ENCODE data around the gene IRF2BPL. TPM values are rescaled to one million over a fixed set of nuclear protein-coding genes. Genes with fewer than 3 reads are reported as not detected.

IRF2BPL gene
- total RNA-seq, 1 donor from 2014 or later, result 23.3 TPM

DNA sequence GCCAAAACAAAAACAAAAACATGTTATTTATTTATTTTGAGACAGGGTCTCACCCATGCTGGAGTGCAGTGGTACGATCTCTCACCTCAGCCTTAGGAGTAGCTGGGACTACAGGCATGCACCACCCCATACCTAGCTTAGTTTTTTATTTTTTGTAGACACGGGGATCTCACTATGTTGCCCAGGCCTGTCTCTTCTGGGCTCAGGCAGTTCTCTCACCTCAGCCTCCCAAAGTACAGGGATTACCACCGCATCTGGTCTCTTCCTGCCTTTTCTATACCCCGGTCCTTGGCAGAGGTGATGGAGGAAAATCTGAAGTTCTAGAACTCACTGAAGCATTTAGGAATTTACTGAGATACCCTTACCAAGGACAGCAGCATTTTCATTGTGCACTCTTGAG is 6.8 kb upstream of the IRF2BPL start:
- DNase-seq, result no peak
- Mint-ChIP-seq H3K36me3 (ENCODE audit: unreplicated experiment) (no peaks in the 10 kb centered on the region), H3K9me3 (ENCODE audit: unreplicated experiment) (peaks cover 14% of the 10 kb centered on the region), H3K4me3 (ENCODE audit: unreplicated experiment) (no peak overlapping the region), H3K4me1 (ENCODE audit: low read depth, unreplicated experiment) (peaks cover 53% of the 10 kb centered on the region), H3K27me3 (ENCODE audit: unreplicated experiment) (peaks cover 10% of the 10 kb centered on the region), H3K27ac (ENCODE audit: unreplicated experiment) (no peak overlapping the region)
- no peak for TF ChIP-seq CTCF (IDR thresholded peaks at IDR 0.05; ENCODE audit: partially characterized antibody, unreplicated experiment)

DNA sequence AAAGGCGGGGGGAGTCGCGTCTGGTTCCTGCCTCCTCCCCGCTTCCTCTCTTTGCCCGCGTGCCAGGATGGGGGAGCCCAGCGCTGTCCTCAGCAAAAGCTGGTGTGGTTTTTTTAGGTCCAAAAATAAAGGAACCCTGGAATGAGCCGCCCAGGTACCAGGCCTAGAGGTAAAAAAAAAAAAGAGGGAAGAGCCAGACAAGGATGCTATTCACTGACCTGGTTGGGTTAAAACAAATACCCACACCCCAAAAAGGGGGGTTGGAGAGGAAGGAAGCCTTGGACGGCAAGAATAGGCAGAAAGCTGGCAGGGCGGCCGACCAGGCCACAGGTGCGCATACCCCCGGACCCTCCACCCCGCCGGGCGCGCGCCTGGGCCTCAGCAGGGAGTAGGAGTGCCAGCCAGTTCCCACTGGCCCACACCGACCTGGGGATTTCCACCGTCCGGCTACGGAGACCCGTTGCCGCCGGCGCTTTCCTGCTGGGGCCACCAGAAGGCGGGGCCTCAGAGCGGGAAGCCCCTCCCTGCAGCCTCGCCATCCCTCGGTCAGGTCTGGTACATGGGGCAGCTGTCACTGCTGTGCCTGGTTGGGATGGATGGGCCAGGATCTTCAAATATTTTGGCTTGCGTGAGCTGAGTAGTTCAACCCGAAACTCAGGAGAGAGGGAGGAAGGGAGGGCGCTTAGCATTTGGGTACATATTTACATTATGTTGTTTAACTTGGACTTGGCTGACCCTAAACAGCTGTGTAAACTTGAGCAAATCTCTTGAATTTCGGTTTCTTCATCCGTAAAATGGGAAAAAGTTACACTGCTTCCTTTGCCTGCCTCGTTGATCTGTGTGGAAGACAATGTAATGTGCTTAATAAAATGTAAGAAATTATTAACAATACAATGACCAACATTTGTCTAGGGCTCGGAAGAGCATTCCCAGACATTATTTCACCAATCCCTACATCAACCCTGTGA is 5.4 kb upstream of the IRF2BPL start:
- Mint-ChIP-seq H3K36me3 (ENCODE audit: unreplicated experiment) (no peaks in the 10 kb centered on the region), H3K4me1 (ENCODE audit: low read depth, unreplicated experiment) (peaks cover 54% of the 10 kb centered on the region), H3K27ac (ENCODE audit: unreplicated experiment) (peak overlapping the region; percentile 76), H3K27me3 (ENCODE audit: unreplicated experiment) (peaks cover 11% of the 10 kb centered on the region), H3K9me3 (ENCODE audit: unreplicated experiment) (peaks cover 18% of the 10 kb centered on the region), H3K4me3 (ENCODE audit: unreplicated experiment) (peak overlapping the region; percentile 74)
- DNase-seq, result peak; percentile 74
- TF ChIP-seq CTCF (IDR thresholded peaks at IDR 0.05; ENCODE audit: partially characterized antibody, unreplicated experiment), result no peak

DNA sequence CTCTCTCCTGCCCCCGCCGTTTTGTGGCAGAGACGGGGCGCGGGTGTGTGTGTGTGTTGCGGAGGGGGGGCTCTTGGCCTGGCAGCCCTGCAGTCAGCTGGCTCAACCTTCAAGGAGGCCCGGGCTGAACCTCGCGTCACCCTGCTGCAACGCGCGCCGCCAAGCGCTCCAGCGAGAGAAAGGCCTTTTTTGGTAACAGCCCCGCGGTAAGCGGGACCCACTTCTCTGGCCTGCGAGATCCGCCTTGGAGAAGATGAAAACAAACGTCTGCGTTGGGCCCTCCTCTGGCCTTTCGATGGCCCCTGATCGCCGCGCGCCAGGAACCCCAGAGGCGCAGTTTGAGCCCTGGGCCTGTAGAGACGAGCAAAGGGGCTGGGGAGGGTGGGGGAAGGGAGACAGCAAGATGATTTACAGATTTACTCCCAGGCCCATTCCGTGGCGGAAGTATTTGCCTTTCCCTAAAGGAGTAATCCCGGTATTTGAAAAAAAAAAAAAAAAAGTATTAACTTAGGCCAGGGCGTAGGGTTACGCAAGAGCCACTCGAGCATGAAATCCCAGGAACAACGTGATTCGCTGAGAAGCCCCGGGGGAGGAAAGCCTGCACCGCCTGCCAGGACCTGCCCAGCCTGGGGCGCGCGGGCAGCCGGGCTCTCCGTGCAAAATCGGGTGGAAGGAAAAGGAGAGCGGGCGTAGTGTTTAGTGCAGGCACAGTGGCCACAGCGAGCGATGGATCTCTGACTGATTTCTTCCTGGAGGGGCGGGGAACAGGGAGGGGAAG is 4.5 kb upstream of the IRF2BPL start:
- TF ChIP-seq CTCF (IDR thresholded peaks at IDR 0.05; ENCODE audit: partially characterized antibody, unreplicated experiment), result no peak
- H3K9me3 Mint-ChIP-seq (ENCODE audit: unreplicated experiment), result peaks cover 18% of the 10 kb centered on the region
- DNase-seq, result peak; percentile 89
- peaks cover 11% of the 10 kb centered on the region for H3K27me3 Mint-ChIP-seq (ENCODE audit: unreplicated experiment)
- H3K4me3 Mint-ChIP-seq (ENCODE audit: unreplicated experiment), result peak overlapping the region; percentile 71
- H3K36me3 Mint-ChIP-seq (ENCODE audit: unreplicated experiment), result no peaks in the 10 kb centered on the region
- H3K27ac Mint-ChIP-seq (ENCODE audit: unreplicated experiment), result peak overlapping the region; percentile 85
- peaks cover 49% of the 10 kb centered on the region for H3K4me1 Mint-ChIP-seq (ENCODE audit: low read depth, unreplicated experiment)

- DNase-seq, result no peak
- Mint-ChIP-seq H3K4me3 (ENCODE audit: unreplicated experiment) (peak overlapping the region; percentile 71), H3K36me3 (ENCODE audit: unreplicated experiment) (no peaks in the 10 kb centered on the region), H3K27ac (ENCODE audit: unreplicated experiment) (peak overlapping the region; percentile 85), H3K4me1 (ENCODE audit: low read depth, unreplicated experiment) (peaks cover 43% of the 10 kb centered on the region), H3K27me3 (ENCODE audit: unreplicated experiment) (peaks cover 11% of the 10 kb centered on the region), H3K9me3 (ENCODE audit: unreplicated experiment) (peaks cover 16% of the 10 kb centered on the region)
- TF ChIP-seq CTCF (IDR thresholded peaks at IDR 0.05; ENCODE audit: partially characterized antibody, unreplicated experiment), result no peak
These were observed 4.0 kb upstream of the IRF2BPL start for GRCh38 chr14:77032491-77032843.
